Prostate gland (tissue), 2 donors: ENCODE results near the gene TMEM150C. TPM values are rescaled to one million over a fixed set of nuclear protein-coding genes. Genes with fewer than 3 reads are reported as not detected.

ENCODE experiments used
- DNase-seq: peaks from one replicate; pipeline ENCODE4 v3.0.0-alpha.2; 2019; ENCODE audit warnings: low spot score
- H3K27ac ChIP-seq, 2 donors: fragments of 200-600 bp; sonication (generic); 2 replicates each; pipeline ENCODE4 v1.5.1; 2017 to 2019
- H3K27me3 ChIP-seq: fragments of 200-600 bp; sonication (generic); replicated peaks from 2 replicates; pipeline ENCODE4 v1.5.1; 2019; ENCODE audit not compliant: insufficient read depth
- H3K36me3 ChIP-seq, 2 donors: fragments of 200-600 bp; sonication (generic); 1 replicate in 1 of 2; 2 replicates in 1 of 2; pipeline versions ENCODE4 v1.5.1 to v1.8.1; 2017 to 2019
- H3K4me1 ChIP-seq: fragments of 200-600 bp; sonication (generic); replicated peaks from 2 replicates; pipeline ENCODE4 v1.5.1; 2019
- H3K4me3 ChIP-seq, 2 donors: fragments of 200-600 bp; sonication (generic); 2 replicates each; pipeline ENCODE4 v1.5.1; 2017 to 2019
- H3K9me3 ChIP-seq: fragments of 200-600 bp; sonication (generic); 2 replicates; pipeline ENCODE4 v1.5.1; 2017
- CTCF ChIP-seq, 4 experiments: fragments of 200-600 bp in 2 of 4; fragments of 450-650 bp in 2 of 4; sonication (generic) in 2 of 4; IDR thresholded peaks; 1 replicate in 3 of 4; 2 replicates in 1 of 4; pipeline ENCODE4 v1.5.1; 2016 to 2019; ENCODE audit warnings: antibody characterized with exemption in 4 of 4, mild to moderate bottlenecking in 2 of 4, moderate library complexity in 2 of 4
- POLR2A ChIP-seq: fragments of 450-650 bp; IDR thresholded peaks from one replicate; pipeline ENCODE4 v1.6.1; 2016; ENCODE audit warnings: antibody characterized with exemption, mild to moderate bottlenecking
- POLR2AphosphoS5 ChIP-seq: sonication (generic); formaldehyde crosslinking; IDR thresholded peaks from one replicate; pipeline ENCODE4 v1.6.1; 2017; ENCODE audit warnings: antibody characterized with exemption
- WGBS: methylation state at CpG from one replicate; pipeline ENCODE4 v1.1.5; 2018; 5-methylcytosine and 5-hydroxymethylcytosine counted together
- intact Hi-C: fragments of 100-400 bp; cut with DNase I; formaldehyde crosslinking; loops from one replicate; pipeline ENCODE4 v1.14.2; 2022
- total RNA-seq, 2 donors: library from RNA; depleted of rRNA; stranded (reverse); fragments of >200 nt; gene quantifications; one replicate each; pipeline ENCODE4 v1.1.0, GENCODE V29; 2016

TMEM150C gene
- total RNA-seq, 2 donors from 2014 or later: 24.9 to 30.0 TPM

GRCh38 chr4:82601242-82602015 lies 39.6 kb upstream of the TMEM150C start:
- no peak overlapping the region for H3K27ac ChIP-seq
- WGBS: 84% methylated on average over 9 of the region's 9 CpGs
- no peak overlapping the region for H3K4me3 ChIP-seq
- no peak for DNase-seq
- TF ChIP-seq CTCF (IDR thresholded peaks at IDR 0.05): no peak
- TF ChIP-seq POLR2A: no peak
- TF ChIP-seq POLR2AphosphoS5: no peak
- H3K4me1 ChIP-seq: no peaks in the 10 kb centered on the region
- H3K9me3 ChIP-seq: no peaks in the 10 kb centered on the region
- H3K36me3 ChIP-seq: no peaks in the 10 kb centered on the region
- intact Hi-C loops: no loop called here
- no peaks in the 10 kb centered on the region for H3K27me3 ChIP-seq

GRCh38 chr4:82599336-82599735 lies 37.5 kb upstream of the TMEM150C start:
- DNase-seq: no peak
- intact Hi-C loops: no loop called here
- no peak overlapping the region for H3K4me3 ChIP-seq
- no peaks in the 10 kb centered on the region for H3K27me3 ChIP-seq
- no peaks in the 10 kb centered on the region for H3K36me3 ChIP-seq
- H3K4me1 ChIP-seq: no peaks in the 10 kb centered on the region
- H3K27ac ChIP-seq: no peak overlapping the region
- TF ChIP-seq CTCF (IDR thresholded peaks at IDR 0.05): no peak
- no peak for TF ChIP-seq POLR2A
- no peak for TF ChIP-seq POLR2AphosphoS5
- 75% methylated on average over 4 of the region's 4 CpGs for WGBS
- no peaks in the 10 kb centered on the region for H3K9me3 ChIP-seq

- TF ChIP-seq POLR2A (no peak), POLR2AphosphoS5 (no peak), CTCF (IDR thresholded peaks at IDR 0.05) (no peak)
- Histone ChIP-seq H3K4me3 (no peak overlapping the region), H3K27ac (no peak overlapping the region), H3K36me3 (no peaks in the 10 kb centered on the region), H3K4me1 (no peaks in the 10 kb centered on the region), H3K9me3 (no peaks in the 10 kb centered on the region), H3K27me3 (no peaks in the 10 kb centered on the region)
- DNase-seq: no peak
- intact Hi-C loops: no loop called here
- 79% methylated on average over 4 of the region's 4 CpGs for WGBS
These were observed 32.7 kb upstream of the TMEM150C start for GRCh38 chr4:82594456-82594855.

GRCh38 chr4:82593411-82593810 lies 31.6 kb upstream of the TMEM150C start:
- WGBS: 71% methylated on average over 5 of the region's 5 CpGs
- Histone ChIP-seq H3K9me3 (no peaks in the 10 kb centered on the region), H3K36me3 (no peaks in the 10 kb centered on the region), H3K27me3 (no peaks in the 10 kb centered on the region), H3K4me1 (no peaks in the 10 kb centered on the region), H3K4me3 (no peak overlapping the region), H3K27ac (no peak overlapping the region)
- intact Hi-C loops: no loop called here
- no peak for TF ChIP-seq CTCF (IDR thresholded peaks at IDR 0.05)
- TF ChIP-seq POLR2AphosphoS5: no peak
- TF ChIP-seq POLR2A: no peak
- no peak for DNase-seq

GRCh38 chr4:82592639-82593038 lies 30.9 kb upstream of the TMEM150C start:
- TF ChIP-seq CTCF (IDR thresholded peaks at IDR 0.05): no peak
- TF ChIP-seq POLR2A: no peak
- TF ChIP-seq POLR2AphosphoS5: no peak
- intact Hi-C loops: no loop called here
- 91% methylated on average over 3 of the region's 3 CpGs for WGBS
- no peaks in the 10 kb centered on the region for H3K4me1 ChIP-seq
- DNase-seq: no peak
- no peaks in the 10 kb centered on the region for H3K36me3 ChIP-seq
- H3K27me3 ChIP-seq: no peaks in the 10 kb centered on the region
- no peak overlapping the region for H3K27ac ChIP-seq
- H3K9me3 ChIP-seq: no peaks in the 10 kb centered on the region
- H3K4me3 ChIP-seq: no peak overlapping the region
